SK-N-SH (cell line): ENCODE measurements around the gene ZSCAN10.

Experiments used
- CTCF ChIP-seq: fragments of 200-600 bp; sonication (generic); IDR thresholded peaks from 2 replicates; pipeline ENCODE4 v1.6.1; 2017; ENCODE audit warnings: antibody characterized with exemption, mild to moderate bottlenecking, moderate library complexity
- EP300 ChIP-seq, 2 experiments: IDR thresholded peaks; 2 replicates each; pipeline versions ENCODE4 v1.4.0 to v1.6.1; 2012; ENCODE audit warnings: borderline replicate concordance in 1 of 2, low read depth in 1 of 2, low read length in 1 of 2
- EZH2phosphoT487 ChIP-seq: fragments of 200-600 bp; sonication (generic); IDR thresholded peaks from 2 replicates; pipeline ENCODE4 v1.6.1; 2017; ENCODE audit warnings: low read depth, mixed run types, mild to moderate bottlenecking, antibody characterized with exemption, moderate library complexity, borderline replicate concordance
- MXI1 ChIP-seq: IDR thresholded peaks from 2 replicates; pipeline ENCODE4 v1.6.1; 2012; ENCODE audit warnings: mild to moderate bottlenecking, low read depth, low read length, improper control_type of control experiment
- NFIC ChIP-seq: IDR thresholded peaks from 2 replicates; pipeline ENCODE4 v1.4.0; 2012; ENCODE audit warnings: borderline replicate concordance
- PBX3 ChIP-seq: IDR thresholded peaks from 2 replicates; pipeline ENCODE4; 2012
- POLR2AphosphoS5 ChIP-seq: IDR thresholded peaks from 2 replicates; pipeline ENCODE4 v1.6.1; 2012; ENCODE audit warnings: low read depth, low read length
- RFX5 ChIP-seq: IDR thresholded peaks from 2 replicates; pipeline ENCODE4 v1.6.1; 2012; ENCODE audit warnings: mild to moderate bottlenecking, improper control_type of control experiment, low read length
- RXRA ChIP-seq: IDR thresholded peaks from 2 replicates; pipeline ENCODE4 v1.4.0; 2012; ENCODE audit warnings: low read depth, mild to moderate bottlenecking, borderline replicate concordance
- SMC3 ChIP-seq: IDR thresholded peaks from 2 replicates; pipeline ENCODE4 v1.6.1; 2012; ENCODE audit warnings: low read depth, low read length, improper control_type of control experiment
- USF2 ChIP-seq: fragments of 150-350 bp; IDR thresholded peaks from 2 replicates; pipeline ENCODE4 v1.6.1; 2017; ENCODE audit warnings: antibody characterized with exemption, low read length, low read depth, borderline replicate concordance

GRCh38 chr16:3112881-3113574 lies 13.9 kb upstream of the ZSCAN10 start:
- TF ChIP-seq NFIC (no peak), CTCF (no peak), POLR2AphosphoS5 (no peak), RXRA (no peak), MXI1 (no peak), USF2 (no peak), EZH2phosphoT487 (no peak), PBX3 (no peak), SMC3 (no peak), EP300 (IDR thresholded peaks at IDR 0.05; ENCODE audit: borderline replicate concordance in 1 of 2, low read depth in 1 of 2, low read length in 1 of 2) (no peak), RFX5 (no peak)
